GM21360 (cell line): ENCODE measurements around the gene FAM219A.
"Not testable (repeated sequence)": the region's sequence is repeated elsewhere in the genome, so short reads cannot be mapped to it uniquely, and the experiment has no call there.

Experiments used
- ATAC-seq: cut with Tn5 transposase; IDR thresholded peaks from one replicate; pipeline ENCODE4 v1.9.1; 2021; ENCODE audit warnings: mild to moderate bottlenecking, moderate library complexity; ENCODE audit not compliant: unreplicated experiment

Gene FAM219A

GRCh38 chr9:34378376-34379060 is 79.9 kb downstream of the FAM219A start:
- ATAC-seq: no peak

- ATAC-seq: no peak
Measured at GRCh38 chr9:34377404-34377746, 81.0 kb downstream of the FAM219A start.

GRCh38 chr9:34376596-34377403 is 81.6 kb downstream of the FAM219A start, which contains the start of gene MYORG:
MYORG (minus strand) TSS chr9:34376898; CDS start chr9:34372943, 3,955 bp downstream.
- ATAC-seq: peak; percentile 80

GRCh38 chr9:34375901-34376595 is 82.3 kb downstream of the FAM219A start:
- peak; percentile 14 for ATAC-seq

GRCh38 chr9:34374905-34375552 is 83.3 kb downstream of the FAM219A start:
- ATAC-seq: no peak

- no peak for ATAC-seq
Measured at GRCh38 chr9:34374339-34374738, 84.0 kb downstream of the FAM219A start.

GRCh38 chr9:34373749-34374148 is 84.6 kb downstream of the FAM219A start:
- no peak for ATAC-seq

GRCh38 chr9:34372467-34373011 is 85.8 kb downstream of the FAM219A start:
- ATAC-seq: no peak

- ATAC-seq: no peak
Measured at GRCh38 chr9:34371886-34372466, 86.4 kb downstream of the FAM219A start.

GRCh38 chr9:34370970-34371880 is 87.1 kb downstream of the FAM219A start:
- no peak for ATAC-seq

GRCh38 chr9:34370335-34370969 is 87.9 kb downstream of the FAM219A start:
- ATAC-seq: no peak

GRCh38 chr9:34369636-34370035 is 88.7 kb downstream of the FAM219A start:
- ATAC-seq: no peak

GRCh38 chr9:34368796-34369195 is 89.6 kb downstream of the FAM219A start:
- ATAC-seq: not testable (repeated sequence)

- not testable (repeated sequence) for ATAC-seq
Measured at GRCh38 chr9:34367751-34368410, 90.5 kb downstream of the FAM219A start.

GRCh38 chr9:34366365-34366764 is 92.0 kb downstream of the FAM219A start:
- no peak for ATAC-seq

GRCh38 chr9:34365282-34365681 is 93.1 kb downstream of the FAM219A start:
- no peak for ATAC-seq

GRCh38 chr9:34363619-34364351 is 94.6 kb downstream of the FAM219A start:
- ATAC-seq: no peak
